HG02973 (cell line): ENCODE results near the gene MSI2.

Experiments
- ATAC-seq: cut with Tn5 transposase; IDR thresholded peaks from one replicate; pipeline ENCODE4 v1.9.1; 2021; ENCODE audit warnings: moderate library complexity; ENCODE audit not compliant: unreplicated experiment

The MSI2 gene

GRCh38 chr17:57425903-57426880 is 169.9 kb downstream of the MSI2 start:
- ATAC-seq = no peak

GRCh38 chr17:57429966-57430365 is 173.6 kb downstream of the MSI2 start:
- ATAC-seq = no peak

GRCh38 chr17:57431415-57431814 is 175.1 kb downstream of the MSI2 start:
- ATAC-seq = no peak

GRCh38 chr17:57432507-57433277 is 176.4 kb downstream of the MSI2 start:
- no peak for ATAC-seq

GRCh38 chr17:57433452-57433851 is 177.1 kb downstream of the MSI2 start:
- ATAC-seq = no peak

GRCh38 chr17:57434361-57434760 is 178.0 kb downstream of the MSI2 start:
- no peak for ATAC-seq

GRCh38 chr17:57436565-57436964 is 180.2 kb downstream of the MSI2 start:
- ATAC-seq = no peak

GRCh38 chr17:57438066-57438731 is 181.9 kb downstream of the MSI2 start:
- no peak for ATAC-seq

GRCh38 chr17:57439651-57440050 is 183.3 kb downstream of the MSI2 start:
- no peak for ATAC-seq

GRCh38 chr17:57440522-57441269 is 184.4 kb downstream of the MSI2 start:
- ATAC-seq = peak; percentile 50

- peak; percentile 15 for ATAC-seq
These were observed 184.9 kb downstream of the MSI2 start for GRCh38 chr17:57441270-57441600.

- no peak for ATAC-seq
These were observed 186.1 kb downstream of the MSI2 start for GRCh38 chr17:57442401-57442823.

- no peak for ATAC-seq
These were observed 186.7 kb downstream of the MSI2 start for GRCh38 chr17:57442914-57443571.

- no peak for ATAC-seq
These were observed 187.5 kb downstream of the MSI2 start for GRCh38 chr17:57443781-57444180.

GRCh38 chr17:57444682-57445450 is 188.5 kb downstream of the MSI2 start:
- ATAC-seq = no peak

GRCh38 chr17:57445772-57446472 is 189.6 kb downstream of the MSI2 start:
- ATAC-seq = no peak

GRCh38 chr17:57447357-57447989 is 191.2 kb downstream of the MSI2 start:
- no peak for ATAC-seq

- no peak for ATAC-seq
These were observed 191.9 kb downstream of the MSI2 start for GRCh38 chr17:57447990-57448758.
